Embryonic facial prominence (tissue), 1 donor: Measurements from ENCODE around the gene SEMA4C.

Source experiments
- DNase-seq: peaks from one replicate; pipeline ENCODE4 v3.0.0-alpha.2; 2016; ENCODE audit errors: extremely low spot score

The SEMA4C gene

GRCh38 chr2:96819876-96820511, 49.9 kb downstream of the SEMA4C start:
- DNase-seq = no peak

- DNase-seq = no peak
Observed at GRCh38 chr2:96819128-96819875, 50.6 kb downstream of the SEMA4C start.

DNA sequence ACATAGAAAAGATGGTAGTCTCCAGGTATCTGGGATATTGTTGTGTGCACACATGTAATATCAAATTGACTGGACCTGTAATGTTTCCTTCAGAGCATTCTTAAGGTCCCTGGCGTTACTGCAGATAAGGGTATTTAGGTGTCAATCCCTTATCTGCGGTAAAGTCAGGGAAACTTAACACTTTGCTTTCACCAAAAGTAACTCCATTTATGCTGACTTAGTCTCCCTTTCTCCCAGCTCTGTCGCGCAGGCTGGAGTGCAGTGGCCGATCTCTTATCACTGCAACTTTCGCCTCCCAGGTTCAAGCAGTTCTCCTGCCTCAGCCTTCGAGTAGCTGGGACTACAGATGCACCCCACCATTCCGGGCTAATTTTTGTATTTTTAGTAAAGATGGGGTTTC, 52.0 kb downstream of the SEMA4C start:
- DNase-seq = no peak

- no peak for DNase-seq
Observed at GRCh38 chr2:96816836-96817702, 52.8 kb downstream of the SEMA4C start.

DNA sequence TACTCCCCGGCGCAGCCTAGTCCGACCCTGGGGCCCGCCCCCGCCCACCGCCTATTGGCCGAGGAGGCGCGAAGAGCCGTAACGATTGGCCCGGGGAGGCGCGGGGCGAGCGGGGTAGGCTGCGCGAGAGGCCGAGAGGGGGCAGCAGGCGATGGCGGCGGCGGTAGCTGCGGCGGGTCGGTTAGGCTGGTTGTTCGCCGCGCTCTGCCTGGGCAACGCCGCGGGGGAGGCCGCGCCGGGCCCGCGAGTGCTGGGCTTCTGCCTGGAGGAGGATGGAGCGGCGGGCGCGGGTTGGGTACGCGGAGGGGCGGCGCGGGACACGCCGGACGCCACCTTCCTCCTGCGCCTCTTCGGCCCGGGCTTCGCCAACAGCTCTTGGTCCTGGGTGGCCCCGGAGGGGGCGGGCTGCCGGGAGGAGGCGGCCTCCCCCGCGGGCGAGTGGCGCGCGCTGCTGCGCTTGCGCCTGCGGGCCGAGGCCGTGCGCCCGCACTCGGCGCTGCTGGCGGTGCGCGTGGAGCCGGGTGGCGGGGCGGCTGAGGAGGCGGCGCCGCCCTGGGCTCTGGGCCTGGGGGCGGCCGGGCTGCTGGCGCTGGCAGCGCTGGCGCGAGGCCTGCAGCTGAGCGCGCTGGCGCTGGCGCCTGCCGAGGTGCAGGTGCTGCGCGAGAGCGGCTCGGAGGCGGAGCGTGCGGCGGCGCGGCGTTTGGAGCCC, 53.6 kb downstream of the SEMA4C start, which contains the start of gene CNNM3:
TSS of gene CNNM3 (plus strand) at position 142 of the 709 bp plus-strand sequence. CDS start at position 152, 10 bp downstream.
- DNase-seq = peak; percentile 69

DNA sequence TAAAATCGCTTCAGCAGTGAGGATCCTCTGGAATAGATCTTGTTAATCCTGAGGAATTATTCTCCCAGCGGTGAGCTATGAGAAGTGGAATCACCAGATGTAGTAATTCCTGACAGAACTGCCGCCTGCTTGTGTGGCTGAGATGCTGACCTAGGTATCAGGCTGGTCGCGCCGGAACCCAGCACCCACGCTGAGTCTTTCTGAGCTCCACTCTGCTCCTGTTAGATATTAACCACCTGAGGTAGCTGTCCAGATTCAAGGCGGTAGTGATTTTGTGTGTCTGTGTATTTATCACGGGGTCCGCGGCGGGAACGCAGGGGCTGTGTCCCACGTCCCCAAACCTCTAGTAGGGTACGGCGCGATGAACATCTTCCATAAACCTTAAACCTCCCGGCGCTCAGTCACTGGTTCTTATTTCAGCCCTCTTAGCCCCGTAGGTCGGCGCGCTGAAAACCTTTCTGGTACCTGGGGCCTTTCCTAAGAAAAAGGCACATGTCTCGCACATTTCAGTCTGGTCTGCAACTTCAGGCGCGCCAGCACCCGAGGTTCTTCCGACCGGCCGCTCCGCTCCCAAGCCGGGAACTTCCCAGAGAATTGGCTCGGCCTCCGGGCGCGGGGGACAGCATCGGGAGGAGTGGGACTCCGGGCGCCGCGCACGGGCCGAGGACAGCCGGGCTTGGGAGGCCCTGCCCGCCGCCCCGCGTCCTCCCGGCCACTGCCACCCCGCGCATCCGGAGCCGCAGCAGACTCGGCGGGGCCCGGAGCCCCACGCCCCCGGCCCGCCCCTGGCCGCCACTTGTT, 54.4 kb downstream of the SEMA4C start:
- no peak for DNase-seq

- DNase-seq = no peak
Observed at GRCh38 chr2:96813656-96814055, 56.2 kb downstream of the SEMA4C start.

GRCh38 chr2:96811917-96812316, 58.0 kb downstream of the SEMA4C start:
- no peak for DNase-seq

DNA sequence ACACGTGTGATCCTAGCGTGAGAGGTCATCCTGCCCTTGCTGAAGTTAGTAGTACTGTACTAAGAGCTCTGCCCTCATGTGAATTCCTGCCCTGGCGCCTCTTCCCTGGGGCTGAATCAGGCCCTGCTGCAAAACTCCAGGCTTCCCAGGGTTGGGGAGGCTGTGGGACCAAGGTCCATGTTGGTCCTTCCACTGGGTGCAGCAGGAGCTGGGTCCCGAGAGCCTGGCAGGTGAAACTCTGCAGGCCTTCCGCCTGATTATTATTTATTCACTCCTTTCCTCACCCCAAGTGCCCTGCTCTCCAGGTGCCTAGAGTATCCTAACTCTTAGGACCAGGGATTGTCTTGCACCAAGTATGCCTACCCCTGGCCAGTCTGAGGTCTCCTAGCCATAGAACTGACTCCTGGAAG, 59.1 kb downstream of the SEMA4C start:
- no peak for DNase-seq

GRCh38 chr2:96809951-96810782, 59.7 kb downstream of the SEMA4C start:
- no peak for DNase-seq
